Measurements from ENCODE around the gene APBA1.

- TF ChIP-seq EZH2 (IDR thresholded peaks at IDR 0.05; ENCODE audit: borderline replicate concordance, low read depth, low read length, severe bottlenecking): no peak
- no peak for TF ChIP-seq CTCF (IDR thresholded peaks at IDR 0.05; ENCODE audit: borderline replicate concordance, extremely low read depth, low read length, poor library complexity, severe bottlenecking)
Observed at GRCh38 chr9:69420611-69421270, 251.4 kb downstream of the APBA1 start.
